PC-9 (cell line): ENCODE data around the gene SHROOM2.

Experiments used
- CTCF ChIP-seq: fragments of 200-600 bp; sonication (generic); conservative IDR thresholded peaks from 2 replicates; pipeline ENCODE4 v1.6.1; 2017; ENCODE audit warnings: mixed run types, antibody characterized with exemption, mild to moderate bottlenecking, moderate library complexity
- EZH2 ChIP-seq: fragments of 200-600 bp; sonication (generic); IDR thresholded peaks from 2 replicates; pipeline ENCODE4 v1.8.0; 2017; ENCODE audit warnings: antibody characterized with exemption, low read depth

DNA sequence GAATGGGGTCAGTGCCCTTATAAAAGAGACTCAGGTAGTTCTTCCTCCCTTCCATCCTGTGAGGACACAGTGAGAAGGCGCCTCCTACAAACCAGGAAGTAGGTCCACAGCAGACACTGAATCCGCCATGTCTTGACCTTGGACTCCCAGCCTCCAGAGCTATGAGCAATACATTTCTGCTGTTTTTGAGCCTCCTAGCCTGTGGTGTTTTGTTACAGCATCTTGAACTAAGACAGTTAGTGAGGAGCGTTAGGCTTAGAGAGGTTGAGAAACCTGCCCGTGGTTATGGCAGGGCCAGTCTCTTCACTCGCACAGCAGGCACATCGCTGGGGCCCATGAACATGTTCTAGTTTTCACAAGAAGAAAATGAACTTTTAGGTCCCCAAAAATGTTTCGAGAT lies 19.7 kb downstream of the SHROOM2 start:
- TF ChIP-seq CTCF (no peak), EZH2 (no peak)
